Fibroblast of mammary gland (primary cell): ENCODE measurements around the gene MYL6B.

Experiments used
- DNase-seq: peaks from one replicate; pipeline ENCODE4 v3.0.0-alpha.2; 2010; ENCODE audit warnings: low read depth
- H3K4me3 ChIP-seq: 2 replicates; pipeline ENCODE4 v1.5.1; 2011; ENCODE audit warnings: low read depth, mild to moderate bottlenecking, low read length, moderate library complexity; ENCODE audit not compliant: control insufficient read depth
- CTCF ChIP-seq: conservative IDR thresholded peaks from 2 replicates; pipeline ENCODE4 v1.5.1; 2011; ENCODE audit warnings: low read depth, low read length, inconsistent platforms; ENCODE audit not compliant: control insufficient read depth, insufficient read depth

The MYL6B gene

DNA sequence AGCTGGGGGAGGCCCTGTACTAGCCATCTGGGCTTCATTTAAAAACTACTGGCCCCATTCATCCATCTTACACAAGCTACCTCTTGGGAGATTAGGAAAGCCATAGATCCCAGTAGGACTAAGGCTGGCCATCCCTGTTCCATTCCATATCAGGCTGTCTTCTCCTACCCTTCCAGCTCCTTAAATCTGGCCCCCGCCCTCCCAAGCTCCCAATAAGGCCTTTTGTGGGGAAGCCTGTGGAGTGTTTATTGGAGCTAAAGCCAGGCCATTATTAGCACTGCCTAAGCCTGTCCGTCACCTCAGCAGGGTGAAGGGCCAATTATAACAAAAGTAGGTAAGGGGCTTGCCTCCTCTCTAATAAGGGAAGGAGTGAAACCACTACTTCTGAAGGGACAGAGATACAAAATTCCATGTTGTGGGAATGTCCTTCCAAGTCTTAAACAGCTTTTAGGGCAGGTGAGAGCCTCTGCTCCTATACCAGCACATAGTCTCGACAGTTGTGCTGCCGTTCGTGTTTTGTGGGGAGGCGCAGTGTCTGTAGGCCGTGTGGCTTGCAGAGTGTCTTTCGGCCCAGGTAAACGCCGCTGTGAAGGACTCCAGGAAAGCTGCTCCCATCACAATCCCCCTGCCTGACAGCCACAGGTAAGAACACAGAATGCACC lies 9.4 kb downstream of the MYL6B start:
- no peak for TF ChIP-seq CTCF
- no peak overlapping the region for H3K4me3 ChIP-seq
- DNase-seq, result no peak

DNA sequence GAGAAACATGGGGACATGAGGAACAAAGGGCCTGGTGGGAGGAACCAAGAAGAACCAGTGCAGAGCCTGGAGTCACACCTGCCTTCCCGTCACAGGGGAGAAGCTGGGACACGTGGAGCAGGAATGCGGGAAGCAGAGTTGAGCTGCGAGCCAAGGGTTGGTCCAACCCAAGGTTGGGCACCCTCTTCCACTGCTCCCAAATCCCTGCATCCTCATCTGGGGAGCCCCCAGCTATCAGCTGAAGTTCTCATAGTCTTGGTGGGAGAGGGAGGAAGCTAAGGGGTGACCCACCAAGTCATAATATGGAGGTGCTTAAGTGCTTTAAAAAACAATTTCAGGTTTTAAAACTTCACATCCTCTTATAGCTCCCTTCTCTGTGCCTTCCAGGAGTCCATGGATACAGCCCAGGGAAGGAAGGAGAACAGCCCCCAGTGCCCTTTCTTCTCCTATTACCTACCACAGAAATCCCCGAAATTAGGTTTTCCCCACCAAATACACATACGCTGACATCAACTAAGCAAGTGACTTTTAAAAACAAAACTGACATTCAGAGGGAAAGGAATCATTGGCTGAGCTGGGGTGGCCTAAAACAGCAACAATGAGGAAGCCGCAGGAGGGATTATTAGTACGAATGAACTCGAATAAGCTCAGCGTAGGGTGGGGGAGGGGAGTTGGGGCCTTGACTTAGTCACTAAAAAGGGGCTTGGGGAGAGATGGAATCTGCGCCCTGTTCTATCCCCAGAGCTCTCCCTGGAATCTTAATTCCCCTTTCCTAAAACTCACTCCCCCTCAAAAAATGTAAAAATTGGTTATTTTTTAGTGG lies 10.3 kb downstream of the MYL6B start:
- DNase-seq, result no peak
- no peak overlapping the region for H3K4me3 ChIP-seq
- no peak for TF ChIP-seq CTCF

DNA sequence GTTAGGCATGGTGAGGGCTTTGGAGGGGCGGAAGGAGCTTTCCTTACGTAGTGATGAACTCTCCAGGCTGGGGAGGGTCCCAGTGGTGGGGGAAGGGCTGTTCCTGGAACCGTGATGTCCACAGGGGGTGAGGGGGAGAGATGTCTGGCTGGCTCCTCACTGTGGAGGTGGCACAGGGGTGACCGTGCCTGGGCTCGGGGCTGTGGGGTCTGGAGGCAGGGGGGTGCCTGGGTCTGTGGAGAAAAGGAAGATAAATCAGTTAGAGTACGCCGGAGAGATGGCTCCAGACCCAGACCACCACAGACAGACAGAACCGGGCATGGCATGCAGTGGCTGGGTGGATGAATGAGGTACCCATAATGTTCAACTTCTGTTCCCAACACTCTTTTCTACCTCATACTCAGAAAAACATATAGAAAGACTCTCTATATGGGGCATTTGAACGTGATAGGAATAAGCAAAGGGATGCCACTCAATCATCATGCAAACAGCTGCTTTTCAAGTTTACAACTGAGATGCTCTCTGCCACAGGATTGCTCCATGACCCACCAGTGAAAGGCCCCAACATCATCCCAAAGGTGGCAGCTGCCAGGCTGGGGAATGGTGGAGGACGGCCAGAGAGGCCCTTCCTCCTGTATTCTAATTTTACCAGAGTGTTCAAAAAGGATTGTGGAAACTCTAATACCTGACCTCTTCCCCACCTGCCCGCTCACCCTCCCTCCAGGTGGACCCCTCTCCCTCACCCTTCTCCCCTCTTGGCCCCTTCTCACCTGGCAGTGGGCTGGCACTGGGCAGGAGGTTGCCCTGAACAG lies 11.4 kb downstream of the MYL6B start:
- no peak for DNase-seq
- H3K4me3 ChIP-seq, result no peak overlapping the region
- no peak for TF ChIP-seq CTCF

DNA sequence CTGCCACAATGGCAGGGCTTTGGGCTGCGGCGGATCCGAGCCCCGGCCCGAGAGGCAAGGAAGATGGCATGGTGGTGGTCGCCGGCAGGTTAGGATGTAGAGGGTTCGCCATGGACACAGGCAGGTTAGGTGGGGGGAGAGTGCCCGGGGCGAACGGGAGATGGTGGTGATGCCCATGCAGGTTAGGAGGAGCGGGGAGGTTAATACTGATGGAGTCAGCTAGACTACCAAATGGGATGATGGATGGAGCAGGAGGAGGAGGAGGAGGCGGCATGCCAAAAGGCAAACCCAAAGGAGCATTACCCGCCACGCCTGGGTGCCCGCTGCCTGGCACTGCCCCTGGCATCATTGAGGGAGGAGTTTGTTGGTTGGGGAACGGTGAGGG lies 11.9 kb downstream of the MYL6B start:
- no peak for TF ChIP-seq CTCF
- H3K4me3 ChIP-seq, result no peak overlapping the region
- no peak for DNase-seq

DNA sequence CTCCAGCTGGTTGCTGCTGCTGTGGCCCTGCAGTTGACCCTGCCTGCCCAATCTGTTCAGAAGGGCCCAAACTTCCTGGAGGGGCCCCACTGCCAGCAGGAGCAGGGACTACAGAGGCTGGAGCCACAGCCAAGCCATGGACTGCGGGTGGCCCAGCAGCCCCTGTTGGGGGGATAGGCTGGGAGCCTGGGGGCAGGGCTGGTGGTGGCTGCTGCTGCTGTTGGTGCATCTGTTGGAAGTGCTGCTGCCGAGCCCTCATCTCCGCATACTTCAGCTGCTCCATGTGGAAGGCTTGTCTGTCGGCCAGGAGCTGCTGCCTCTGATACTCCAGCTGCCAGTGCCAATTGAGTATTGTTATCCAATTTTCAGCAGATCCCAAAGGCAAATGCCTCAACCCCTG lies 13.0 kb downstream of the MYL6B start:
- TF ChIP-seq CTCF, result no peak
- no peak overlapping the region for H3K4me3 ChIP-seq
- no peak for DNase-seq

DNA sequence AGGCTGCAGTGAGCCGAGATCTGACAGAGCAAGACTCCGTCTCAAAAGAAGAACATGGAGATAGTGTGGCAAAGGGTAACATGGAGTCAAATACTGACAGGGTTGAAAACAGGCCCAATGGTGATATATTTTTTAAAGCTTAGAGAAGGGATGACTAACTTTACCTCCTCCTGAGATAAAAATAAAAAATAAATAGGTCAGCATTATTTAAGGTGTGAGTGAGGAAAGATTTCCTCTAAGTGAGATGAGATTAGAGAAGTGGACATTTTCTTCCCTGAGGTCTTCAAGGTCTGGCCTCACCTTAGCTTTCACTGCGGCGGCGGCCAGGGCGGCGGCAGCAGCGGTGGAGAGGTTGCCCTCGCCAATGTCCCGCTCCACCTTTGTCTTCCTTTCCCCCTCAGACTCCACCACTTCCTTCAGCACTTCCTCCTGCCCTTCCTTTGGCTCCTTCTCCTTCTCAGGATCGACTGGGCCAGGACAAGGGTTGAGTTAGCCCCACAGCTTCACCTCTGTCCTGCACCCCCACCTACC lies 16.9 kb downstream of the MYL6B start:
- DNase-seq, result no peak
- H3K4me3 ChIP-seq, result no peak overlapping the region
- TF ChIP-seq CTCF, result no peak
